SK-N-SH (cell line): ENCODE measurements around the gene GINS3. TPM values are rescaled to one million over a fixed set of nuclear protein-coding genes. Genes with fewer than 3 reads are reported as not detected.

ENCODE experiments used
- CTCF ChIA-PET: fragments of 300-600, 350-600 bp; formaldehyde crosslinking; extraction: SDS; loops from one replicate; lab custom pipeline; 2021; lab: Yijun Ruan, JAX
- POLR2A ChIA-PET: fragments of 350-600 bp; sonication (Branson Sonifier 250); formaldehyde crosslinking; extraction: SDS; loops from one replicate; lab custom pipeline; 2020; ENCODE audit warnings: antibody characterized with exemption, inconsistent platforms; lab: Yijun Ruan, JAX
- DNase-seq: peaks from one replicate; pipeline ENCODE4 v3.0.0; 2012
- H2AFZ ChIP-seq: fragments of 200-600 bp; sonication (generic); 2 replicates; pipeline ENCODE4 v1.8.1; 2016; ENCODE audit warnings: antibody characterized with exemption, mild to moderate bottlenecking, low read depth
- H3F3A ChIP-seq: fragments of 200-600 bp; sonication (generic); replicated peaks from 2 replicates; pipeline ENCODE3; 2016; ENCODE audit warnings: antibody characterized with exemption, mild to moderate bottlenecking; ENCODE audit not compliant: insufficient read depth
- H3K27ac ChIP-seq, 2 experiments: fragments of 200-500 bp in 1 of 2; fragments of 200-600 bp in 1 of 2; sonication (Bioruptor generic) in 1 of 2; sonication (generic), shearing (Covaris generic) in 1 of 2; 2 replicates each; pipeline versions ENCODE4 v1.5.1 to v1.6.1; 2014 to 2016; ENCODE audit warnings: low read depth in 2 of 2, inconsistent platforms in 1 of 2, low read length in 1 of 2, mild to moderate bottlenecking in 1 of 2, mixed read lengths in 1 of 2
- H3K27me3 ChIP-seq: fragments of 200-600 bp; sonication (generic), shearing (Covaris generic); 2 replicates; pipeline ENCODE4 v1.6.1; 2016; ENCODE audit warnings: mixed run types; ENCODE audit not compliant: insufficient read depth
- H3K36me3 ChIP-seq, 2 experiments: fragments of 200-500 bp in 1 of 2; fragments of 200-600 bp in 1 of 2; sonication (Bioruptor generic) in 1 of 2; sonication (generic) in 1 of 2; replicated peaks in 1 of 2; 2 replicates each; pipeline versions ENCODE3 to v1.5.1; 2014 to 2016; ENCODE audit warnings: low read length in 1 of 2, mild to moderate bottlenecking in 1 of 2; ENCODE audit not compliant: insufficient read depth in 2 of 2, control insufficient read depth in 1 of 2
- H3K4me1 ChIP-seq, 2 experiments: fragments of 200-500 bp in 1 of 2; fragments of 200-600 bp in 1 of 2; sonication (Bioruptor generic) in 1 of 2; sonication (generic), shearing (Covaris generic) in 1 of 2; 2 replicates each; pipeline versions ENCODE4 v1.5.1 to v1.6.1; 2014 to 2016; ENCODE audit warnings: low read depth in 1 of 2, low read length in 1 of 2, mixed run types in 1 of 2; ENCODE audit not compliant: insufficient read depth in 2 of 2, control insufficient read depth in 1 of 2
- H3K4me2 ChIP-seq: fragments of 200-600 bp; sonication (generic), shearing (Covaris generic); 2 replicates; pipeline ENCODE4 v1.6.1; 2017; ENCODE audit warnings: mixed run types
- H3K4me3 ChIP-seq, 2 experiments: fragments of 200-500 bp in 1 of 2; fragments of 200-600 bp in 1 of 2; sonication (Bioruptor generic) in 1 of 2; sonication (generic), shearing (Covaris generic) in 1 of 2; 2 replicates each; pipeline versions ENCODE4 v1.5.1 to v1.8.1; 2014 to 2016; ENCODE audit warnings: low read depth in 2 of 2, inconsistent platforms in 1 of 2, low read length in 1 of 2, mild to moderate bottlenecking in 1 of 2, mixed read lengths in 1 of 2, moderate library complexity in 1 of 2
- H3K79me2 ChIP-seq: fragments of 200-600 bp; sonication (generic); 2 replicates; pipeline ENCODE4 v1.8.1; 2017; ENCODE audit warnings: mild to moderate bottlenecking; ENCODE audit not compliant: insufficient read depth
- H3K9ac ChIP-seq: fragments of 200-600 bp; sonication (generic); 2 replicates; pipeline ENCODE4 v1.6.1; 2017; ENCODE audit warnings: mixed run types
- H3K9me2 ChIP-seq: fragments of 200-600 bp; sonication (generic); 2 replicates; pipeline ENCODE4 v1.6.1; 2017; ENCODE audit warnings: mixed run types
- H3K9me3 ChIP-seq: fragments of 200-600 bp; sonication (generic); 2 replicates; pipeline ENCODE4 v1.6.1; 2017; ENCODE audit warnings: mixed run types, mild to moderate bottlenecking, moderate library complexity
- H4K20me1 ChIP-seq: fragments of 200-600 bp; sonication (generic); 2 replicates; pipeline ENCODE4 v1.6.1; 2017; ENCODE audit warnings: mild to moderate bottlenecking, mixed run types; ENCODE audit not compliant: insufficient read depth
- CHD2 ChIP-seq: fragments of 150-350 bp; IDR thresholded peaks from 2 replicates; pipeline ENCODE4 v1.6.1; 2018; ENCODE audit warnings: low read length; ENCODE audit not compliant: partially characterized antibody
- EZH2phosphoT487 ChIP-seq: fragments of 200-600 bp; sonication (generic); IDR thresholded peaks from 2 replicates; pipeline ENCODE4 v1.6.1; 2017; ENCODE audit warnings: low read depth, mixed run types, mild to moderate bottlenecking, antibody characterized with exemption, moderate library complexity, borderline replicate concordance
- FOSL2 ChIP-seq: IDR thresholded peaks from 2 replicates; pipeline ENCODE4 v1.4.0; 2012; ENCODE audit warnings: low read depth, mild to moderate bottlenecking, moderate library complexity, borderline replicate concordance
- FOXM1 ChIP-seq: IDR thresholded peaks from 2 replicates; pipeline ENCODE4 v1.4.0; 2012; ENCODE audit warnings: low read depth, mild to moderate bottlenecking
- GABPA ChIP-seq: IDR thresholded peaks from 2 replicates; pipeline ENCODE4 v1.4.0; 2012; ENCODE audit warnings: low read depth, mild to moderate bottlenecking
- JUND ChIP-seq: IDR thresholded peaks from 2 replicates; pipeline ENCODE4 v1.4.0; 2012
- MEF2A ChIP-seq: IDR thresholded peaks from 2 replicates; pipeline ENCODE4 v1.4.0; 2012; ENCODE audit warnings: low read depth, borderline replicate concordance
- MXI1 ChIP-seq: IDR thresholded peaks from 2 replicates; pipeline ENCODE4 v1.6.1; 2012; ENCODE audit warnings: mild to moderate bottlenecking, low read depth, low read length, improper control_type of control experiment
- RAD21 ChIP-seq: IDR thresholded peaks from 2 replicates; pipeline ENCODE4 v1.6.1; 2012; ENCODE audit warnings: mild to moderate bottlenecking, low read length
- RCOR1 ChIP-seq: fragments of 150-350 bp; IDR thresholded peaks from 2 replicates; pipeline ENCODE4 v1.6.1; 2017; ENCODE audit warnings: antibody characterized with exemption, low read length
- RFX5 ChIP-seq: IDR thresholded peaks from 2 replicates; pipeline ENCODE4 v1.6.1; 2012; ENCODE audit warnings: mild to moderate bottlenecking, improper control_type of control experiment, low read length
- RXRA ChIP-seq: IDR thresholded peaks from 2 replicates; pipeline ENCODE4 v1.4.0; 2012; ENCODE audit warnings: low read depth, mild to moderate bottlenecking, borderline replicate concordance
- SIN3A ChIP-seq: IDR thresholded peaks from 2 replicates; pipeline ENCODE4 v1.6.1; 2012; ENCODE audit warnings: low read depth, mild to moderate bottlenecking, low read length, moderate library complexity, borderline replicate concordance
- TEAD4 ChIP-seq: IDR thresholded peaks from 2 replicates; pipeline ENCODE4 v1.4.0; 2012; ENCODE audit warnings: mild to moderate bottlenecking, borderline replicate concordance; ENCODE audit not compliant: insufficient read depth
- YY1 ChIP-seq: IDR thresholded peaks from 2 replicates; pipeline ENCODE4 v1.4.0; 2012; ENCODE audit warnings: low read depth, mild to moderate bottlenecking
- WGBS: methylation state at CpG from one replicate; pipeline ENCODE4 v1.1.6; 2017; ENCODE audit warnings: low lambda C conversion rate; 5-methylcytosine and 5-hydroxymethylcytosine counted together
- polyA plus RNA-seq, 3 experiments: library from polyadenylated mRNA; depleted of rRNA; stranded (reverse); fragments of >200 nt; gene quantifications; 2 replicates each; pipeline ENCODE4 v1.2.3, GENCODE V29; 2012
- TF ChIP-seq, protein P1 (sequence below): IDR thresholded peaks from 2 replicates; pipeline ENCODE4 v1.6.1; 2012; ENCODE audit warnings: mild to moderate bottlenecking, low read depth, low read length, moderate library complexity
- TF ChIP-seq, protein P2 (sequence below): fragments of 200-600 bp; sonication (generic); IDR thresholded peaks from 2 replicates; pipeline ENCODE4 v1.6.1; 2017; ENCODE audit warnings: antibody characterized with exemption, mild to moderate bottlenecking, moderate library complexity
- TF ChIP-seq, protein P3 (sequence below): fragments of 150-350 bp; IDR thresholded peaks from 2 replicates; pipeline ENCODE4 v1.6.1; 2016; ENCODE audit warnings: mild to moderate bottlenecking, low read depth, low read length
- TF ChIP-seq, protein P4 (sequence below): IDR thresholded peaks from 2 replicates; pipeline ENCODE4; 2012
- TF ChIP-seq, protein P5 (sequence below): IDR thresholded peaks from 2 replicates; pipeline ENCODE4 v1.4.0; 2012; ENCODE audit warnings: low read depth

The GINS3 gene
- polyA plus RNA-seq, 1 of the 3 experiments (the other 2 are of a cell fraction), result 8.7 TPM

DNA sequence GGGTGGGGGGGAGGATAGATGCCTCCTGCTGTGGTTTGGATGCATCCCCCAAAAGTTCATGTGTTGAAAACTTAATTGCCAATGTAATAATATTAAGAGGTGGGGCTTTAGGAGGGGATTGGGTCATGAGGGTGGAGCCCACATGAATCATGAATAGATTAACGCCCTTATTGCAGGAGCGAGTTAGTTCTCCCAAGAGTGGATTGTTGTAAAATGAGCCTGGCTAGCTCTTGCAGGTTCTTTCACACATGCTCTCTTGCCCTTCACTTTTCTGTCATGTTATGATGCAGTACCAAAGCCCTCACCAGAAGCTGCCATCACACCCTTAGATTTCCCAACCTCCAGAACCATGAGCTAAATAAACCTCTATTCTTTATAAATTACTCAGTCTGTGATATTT lies 52.0 kb downstream of the GINS3 start (continued):
- TF ChIP-seq, protein P1, sequence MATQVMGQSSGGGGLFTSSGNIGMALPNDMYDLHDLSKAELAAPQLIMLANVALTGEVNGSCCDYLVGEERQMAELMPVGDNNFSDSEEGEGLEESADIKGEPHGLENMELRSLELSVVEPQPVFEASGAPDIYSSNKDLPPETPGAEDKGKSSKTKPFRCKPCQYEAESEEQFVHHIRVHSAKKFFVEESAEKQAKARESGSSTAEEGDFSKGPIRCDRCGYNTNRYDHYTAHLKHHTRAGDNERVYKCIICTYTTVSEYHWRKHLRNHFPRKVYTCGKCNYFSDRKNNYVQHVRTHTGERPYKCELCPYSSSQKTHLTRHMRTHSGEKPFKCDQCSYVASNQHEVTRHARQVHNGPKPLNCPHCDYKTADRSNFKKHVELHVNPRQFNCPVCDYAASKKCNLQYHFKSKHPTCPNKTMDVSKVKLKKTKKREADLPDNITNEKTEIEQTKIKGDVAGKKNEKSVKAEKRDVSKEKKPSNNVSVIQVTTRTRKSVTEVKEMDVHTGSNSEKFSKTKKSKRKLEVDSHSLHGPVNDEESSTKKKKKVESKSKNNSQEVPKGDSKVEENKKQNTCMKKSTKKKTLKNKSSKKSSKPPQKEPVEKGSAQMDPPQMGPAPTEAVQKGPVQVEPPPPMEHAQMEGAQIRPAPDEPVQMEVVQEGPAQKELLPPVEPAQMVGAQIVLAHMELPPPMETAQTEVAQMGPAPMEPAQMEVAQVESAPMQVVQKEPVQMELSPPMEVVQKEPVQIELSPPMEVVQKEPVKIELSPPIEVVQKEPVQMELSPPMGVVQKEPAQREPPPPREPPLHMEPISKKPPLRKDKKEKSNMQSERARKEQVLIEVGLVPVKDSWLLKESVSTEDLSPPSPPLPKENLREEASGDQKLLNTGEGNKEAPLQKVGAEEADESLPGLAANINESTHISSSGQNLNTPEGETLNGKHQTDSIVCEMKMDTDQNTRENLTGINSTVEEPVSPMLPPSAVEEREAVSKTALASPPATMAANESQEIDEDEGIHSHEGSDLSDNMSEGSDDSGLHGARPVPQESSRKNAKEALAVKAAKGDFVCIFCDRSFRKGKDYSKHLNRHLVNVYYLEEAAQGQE, result no peak
- TF ChIP-seq MEF2A, result no peak
- no peak for TF ChIP-seq TEAD4
- no peak for TF ChIP-seq FOXM1
- no peak for TF ChIP-seq FOSL2

DNA sequence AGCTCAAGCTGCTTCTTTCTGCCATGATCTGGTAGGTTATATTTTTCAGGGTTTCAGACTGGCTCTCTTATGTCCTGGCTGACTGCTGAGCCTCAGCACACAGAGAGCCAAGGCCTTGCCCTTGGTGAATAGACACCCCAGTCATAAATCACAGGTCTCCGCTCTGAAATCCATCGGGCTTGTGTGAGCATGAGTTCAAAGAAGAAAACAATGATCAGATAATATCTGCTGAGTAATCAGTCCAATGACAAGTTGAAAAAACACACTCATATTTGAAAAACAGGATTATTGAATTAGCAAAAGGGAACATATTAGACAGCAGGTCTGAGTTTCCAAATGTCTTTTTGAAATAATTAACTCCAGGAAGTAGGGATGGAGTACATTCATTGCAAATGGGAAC lies 56.6 kb downstream of the GINS3 start:
- Histone ChIP-seq H3K4me2 (no peak overlapping the region), H3K27ac (peak overlapping the region; percentile 39 to 86), H3F3A (peaks cover 16% of the 10 kb centered on the region), H3K4me3 (no peak overlapping the region), H3K27me3 (no peaks in the 10 kb centered on the region), H3K9me2 (no peaks in the 10 kb centered on the region), H3K4me1 (peaks cover 6 to 38% of the 10 kb centered on the region in 2 experiments), H2AFZ (no peak overlapping the region), H3K36me3 (no peaks in the 10 kb centered on the region), H3K79me2 (no peaks in the 10 kb centered on the region), H3K9me3 (no peaks in the 10 kb centered on the region), H4K20me1 (peaks cover 3% of the 10 kb centered on the region; the same call in 1 of the 2 replicates), H3K9ac (no peak overlapping the region)
- 16% methylated on average over 2 of the region's 2 CpGs for WGBS
- ChIA-PET CTCF (interaction anchor here (1.0 to 5.8 kb wide), 8 partner anchors 11 to 307 kb away, joined by 3 to 26 read pairs (median 5); no protein-coding TSS in a partner anchor), POLR2A (no interaction called here)
- DNase-seq, result peak; percentile 71
- no peak for TF ChIP-seq YY1
- peak; percentile 66; the same call in 1 of the 2 replicates for TF ChIP-seq RXRA
- TF ChIP-seq GABPA, result no peak
- TF ChIP-seq, protein P2, sequence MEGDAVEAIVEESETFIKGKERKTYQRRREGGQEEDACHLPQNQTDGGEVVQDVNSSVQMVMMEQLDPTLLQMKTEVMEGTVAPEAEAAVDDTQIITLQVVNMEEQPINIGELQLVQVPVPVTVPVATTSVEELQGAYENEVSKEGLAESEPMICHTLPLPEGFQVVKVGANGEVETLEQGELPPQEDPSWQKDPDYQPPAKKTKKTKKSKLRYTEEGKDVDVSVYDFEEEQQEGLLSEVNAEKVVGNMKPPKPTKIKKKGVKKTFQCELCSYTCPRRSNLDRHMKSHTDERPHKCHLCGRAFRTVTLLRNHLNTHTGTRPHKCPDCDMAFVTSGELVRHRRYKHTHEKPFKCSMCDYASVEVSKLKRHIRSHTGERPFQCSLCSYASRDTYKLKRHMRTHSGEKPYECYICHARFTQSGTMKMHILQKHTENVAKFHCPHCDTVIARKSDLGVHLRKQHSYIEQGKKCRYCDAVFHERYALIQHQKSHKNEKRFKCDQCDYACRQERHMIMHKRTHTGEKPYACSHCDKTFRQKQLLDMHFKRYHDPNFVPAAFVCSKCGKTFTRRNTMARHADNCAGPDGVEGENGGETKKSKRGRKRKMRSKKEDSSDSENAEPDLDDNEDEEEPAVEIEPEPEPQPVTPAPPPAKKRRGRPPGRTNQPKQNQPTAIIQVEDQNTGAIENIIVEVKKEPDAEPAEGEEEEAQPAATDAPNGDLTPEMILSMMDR, result no peak
- no peak for TF ChIP-seq FOSL2
- TF ChIP-seq, protein P1, result no peak
- TF ChIP-seq JUND, result peak; percentile 70
- peak; percentile 34 for TF ChIP-seq RAD21
- TF ChIP-seq EZH2phosphoT487, result no peak
- TF ChIP-seq, protein P3, sequence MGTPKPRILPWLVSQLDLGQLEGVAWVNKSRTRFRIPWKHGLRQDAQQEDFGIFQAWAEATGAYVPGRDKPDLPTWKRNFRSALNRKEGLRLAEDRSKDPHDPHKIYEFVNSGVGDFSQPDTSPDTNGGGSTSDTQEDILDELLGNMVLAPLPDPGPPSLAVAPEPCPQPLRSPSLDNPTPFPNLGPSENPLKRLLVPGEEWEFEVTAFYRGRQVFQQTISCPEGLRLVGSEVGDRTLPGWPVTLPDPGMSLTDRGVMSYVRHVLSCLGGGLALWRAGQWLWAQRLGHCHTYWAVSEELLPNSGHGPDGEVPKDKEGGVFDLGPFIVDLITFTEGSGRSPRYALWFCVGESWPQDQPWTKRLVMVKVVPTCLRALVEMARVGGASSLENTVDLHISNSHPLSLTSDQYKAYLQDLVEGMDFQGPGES, result no peak
- TF ChIP-seq, protein P4, sequence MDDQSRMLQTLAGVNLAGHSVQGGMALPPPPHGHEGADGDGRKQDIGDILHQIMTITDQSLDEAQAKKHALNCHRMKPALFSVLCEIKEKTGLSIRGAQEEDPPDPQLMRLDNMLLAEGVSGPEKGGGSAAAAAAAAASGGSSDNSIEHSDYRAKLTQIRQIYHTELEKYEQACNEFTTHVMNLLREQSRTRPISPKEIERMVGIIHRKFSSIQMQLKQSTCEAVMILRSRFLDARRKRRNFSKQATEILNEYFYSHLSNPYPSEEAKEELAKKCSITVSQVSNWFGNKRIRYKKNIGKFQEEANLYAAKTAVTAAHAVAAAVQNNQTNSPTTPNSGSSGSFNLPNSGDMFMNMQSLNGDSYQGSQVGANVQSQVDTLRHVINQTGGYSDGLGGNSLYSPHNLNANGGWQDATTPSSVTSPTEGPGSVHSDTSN, result peak; percentile 90
- TF ChIP-seq, protein P5, sequence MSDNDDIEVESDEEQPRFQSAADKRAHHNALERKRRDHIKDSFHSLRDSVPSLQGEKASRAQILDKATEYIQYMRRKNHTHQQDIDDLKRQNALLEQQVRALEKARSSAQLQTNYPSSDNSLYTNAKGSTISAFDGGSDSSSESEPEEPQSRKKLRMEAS, result no peak
- TF ChIP-seq MXI1, result 0 out of 2 replicates have a peak, but pooled peaks have one; percentile 71
- peak; percentile 82 for TF ChIP-seq CHD2
- TF ChIP-seq RFX5, result no peak; the same call in 1 of the 2 replicates
- TF ChIP-seq SIN3A, result no peak
- TF ChIP-seq RCOR1, result peak; percentile 80
